GM19324 (cell line): ENCODE results near the gene SPEF2.
"Not testable (repeated sequence)": the region's sequence is repeated elsewhere in the genome, so short reads cannot be mapped to it uniquely, and the experiment has no call there.

Experiments
- ATAC-seq: cut with Tn5 transposase; IDR thresholded peaks from one replicate; pipeline ENCODE4 v1.9.1; 2021; ENCODE audit warnings: mild to moderate bottlenecking, moderate library complexity; ENCODE audit not compliant: unreplicated experiment, low FRiP score

Gene SPEF2

GRCh38 chr5:35850967-35851680 is 233.5 kb downstream of the SPEF2 start:
- no peak for ATAC-seq

GRCh38 chr5:35852084-35852734 is 234.5 kb downstream of the SPEF2 start:
- no peak for ATAC-seq

- ATAC-seq = no peak
These were observed 235.1 kb downstream of the SPEF2 start for GRCh38 chr5:35852773-35853172.

GRCh38 chr5:35853631-35854030 is 236.0 kb downstream of the SPEF2 start:
- ATAC-seq = no peak

GRCh38 chr5:35854248-35854647 is 236.6 kb downstream of the SPEF2 start:
- ATAC-seq = no peak

- no peak for ATAC-seq
These were observed 237.5 kb downstream of the SPEF2 start for GRCh38 chr5:35855187-35855586.

- ATAC-seq = not testable (repeated sequence)
These were observed 238.6 kb downstream of the SPEF2 start for GRCh38 chr5:35856186-35856764.

- ATAC-seq = no peak
These were observed 239.2 kb downstream of the SPEF2 start, which contains the start of gene IL7R for GRCh38 chr5:35856765-35857351. Gene IL7R, plus strand, starts transcription at chr5:35856891. Its CDS starts 87 bp downstream, at chr5:35856978.

- no peak for ATAC-seq
These were observed 240.0 kb downstream of the SPEF2 start for GRCh38 chr5:35857606-35858205.

GRCh38 chr5:35859101-35859661 is 241.5 kb downstream of the SPEF2 start:
- no peak for ATAC-seq

- no peak for ATAC-seq
These were observed 243.0 kb downstream of the SPEF2 start for GRCh38 chr5:35860686-35861085.

- no peak for ATAC-seq
These were observed 244.1 kb downstream of the SPEF2 start for GRCh38 chr5:35861718-35862117.

- ATAC-seq = no peak
These were observed 244.5 kb downstream of the SPEF2 start for GRCh38 chr5:35862126-35862525.

GRCh38 chr5:35863159-35863558 is 245.5 kb downstream of the SPEF2 start:
- ATAC-seq = no peak
